ENCODE results near the gene PARP1.

DNA sequence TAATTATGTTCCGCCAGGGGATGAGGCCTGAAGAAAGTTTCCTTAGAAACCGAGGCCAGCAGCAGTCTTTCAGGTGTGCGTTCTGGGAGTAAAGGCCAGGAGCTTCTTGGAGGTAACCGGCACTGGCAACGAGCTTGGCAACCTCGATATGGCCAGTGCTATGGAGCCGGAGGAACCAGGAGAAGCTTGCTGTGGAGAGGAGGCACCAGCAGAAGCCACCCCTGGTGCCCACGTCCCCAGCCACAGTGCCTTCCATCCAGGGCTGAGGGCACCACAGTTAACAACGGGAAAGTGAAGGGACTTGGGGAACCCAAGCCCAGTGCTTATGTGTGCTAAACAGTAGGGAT, 57.4 kb downstream of the PARP1 start:
- TF ChIP-seq, protein P1, sequence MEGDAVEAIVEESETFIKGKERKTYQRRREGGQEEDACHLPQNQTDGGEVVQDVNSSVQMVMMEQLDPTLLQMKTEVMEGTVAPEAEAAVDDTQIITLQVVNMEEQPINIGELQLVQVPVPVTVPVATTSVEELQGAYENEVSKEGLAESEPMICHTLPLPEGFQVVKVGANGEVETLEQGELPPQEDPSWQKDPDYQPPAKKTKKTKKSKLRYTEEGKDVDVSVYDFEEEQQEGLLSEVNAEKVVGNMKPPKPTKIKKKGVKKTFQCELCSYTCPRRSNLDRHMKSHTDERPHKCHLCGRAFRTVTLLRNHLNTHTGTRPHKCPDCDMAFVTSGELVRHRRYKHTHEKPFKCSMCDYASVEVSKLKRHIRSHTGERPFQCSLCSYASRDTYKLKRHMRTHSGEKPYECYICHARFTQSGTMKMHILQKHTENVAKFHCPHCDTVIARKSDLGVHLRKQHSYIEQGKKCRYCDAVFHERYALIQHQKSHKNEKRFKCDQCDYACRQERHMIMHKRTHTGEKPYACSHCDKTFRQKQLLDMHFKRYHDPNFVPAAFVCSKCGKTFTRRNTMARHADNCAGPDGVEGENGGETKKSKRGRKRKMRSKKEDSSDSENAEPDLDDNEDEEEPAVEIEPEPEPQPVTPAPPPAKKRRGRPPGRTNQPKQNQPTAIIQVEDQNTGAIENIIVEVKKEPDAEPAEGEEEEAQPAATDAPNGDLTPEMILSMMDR (IDR thresholded peaks at IDR 0.05): no peak
- TF ChIP-seq POLR2AphosphoS5 (IDR thresholded peaks at IDR 0.05; ENCODE audit: low read depth, low read length): no peak
- no peak for TF ChIP-seq TCF7L2 (IDR thresholded peaks at IDR 0.05; ENCODE audit: low read depth, low read length)
- TF ChIP-seq, protein P2, sequence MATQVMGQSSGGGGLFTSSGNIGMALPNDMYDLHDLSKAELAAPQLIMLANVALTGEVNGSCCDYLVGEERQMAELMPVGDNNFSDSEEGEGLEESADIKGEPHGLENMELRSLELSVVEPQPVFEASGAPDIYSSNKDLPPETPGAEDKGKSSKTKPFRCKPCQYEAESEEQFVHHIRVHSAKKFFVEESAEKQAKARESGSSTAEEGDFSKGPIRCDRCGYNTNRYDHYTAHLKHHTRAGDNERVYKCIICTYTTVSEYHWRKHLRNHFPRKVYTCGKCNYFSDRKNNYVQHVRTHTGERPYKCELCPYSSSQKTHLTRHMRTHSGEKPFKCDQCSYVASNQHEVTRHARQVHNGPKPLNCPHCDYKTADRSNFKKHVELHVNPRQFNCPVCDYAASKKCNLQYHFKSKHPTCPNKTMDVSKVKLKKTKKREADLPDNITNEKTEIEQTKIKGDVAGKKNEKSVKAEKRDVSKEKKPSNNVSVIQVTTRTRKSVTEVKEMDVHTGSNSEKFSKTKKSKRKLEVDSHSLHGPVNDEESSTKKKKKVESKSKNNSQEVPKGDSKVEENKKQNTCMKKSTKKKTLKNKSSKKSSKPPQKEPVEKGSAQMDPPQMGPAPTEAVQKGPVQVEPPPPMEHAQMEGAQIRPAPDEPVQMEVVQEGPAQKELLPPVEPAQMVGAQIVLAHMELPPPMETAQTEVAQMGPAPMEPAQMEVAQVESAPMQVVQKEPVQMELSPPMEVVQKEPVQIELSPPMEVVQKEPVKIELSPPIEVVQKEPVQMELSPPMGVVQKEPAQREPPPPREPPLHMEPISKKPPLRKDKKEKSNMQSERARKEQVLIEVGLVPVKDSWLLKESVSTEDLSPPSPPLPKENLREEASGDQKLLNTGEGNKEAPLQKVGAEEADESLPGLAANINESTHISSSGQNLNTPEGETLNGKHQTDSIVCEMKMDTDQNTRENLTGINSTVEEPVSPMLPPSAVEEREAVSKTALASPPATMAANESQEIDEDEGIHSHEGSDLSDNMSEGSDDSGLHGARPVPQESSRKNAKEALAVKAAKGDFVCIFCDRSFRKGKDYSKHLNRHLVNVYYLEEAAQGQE (IDR thresholded peaks at IDR 0.05; ENCODE audit: insufficient read depth in 1 of 2, low read depth in 2 of 2, low read length in 1 of 2): no peak
